H1 (cell line): Measurements from ENCODE around the gene TNP1. TPM values are rescaled to one million over a fixed set of nuclear protein-coding genes. Genes with fewer than 3 reads are reported as not detected.

Source experiments
- CTCF ChIA-PET: fragments of 300-600 bp; sonication (Branson Sonifier 250); formaldehyde crosslinking; loops from one replicate; lab custom pipeline; 2021; ENCODE audit not compliant: partially characterized antibody; lab: Charles Lee
- POLR2A ChIA-PET: fragments of 300-600 bp; sonication (Branson Sonifier 250); formaldehyde crosslinking; loops from one replicate; lab custom pipeline; 2021; ENCODE audit warnings: inconsistent platforms; ENCODE audit not compliant: partially characterized antibody; lab: Charles Lee
- DNase-seq, 2 experiments: peaks; one replicate each; pipeline versions ENCODE4 v3.0.0 to v3.0.0-alpha.2; 2010 to 2022; ENCODE audit warnings: low spot score in 2 of 2, low read depth in 1 of 2, mixed read lengths in 1 of 2
- FAIRE-seq: peaks from 2 replicates; lab custom pipeline; 2011; peaks lifted over from hg19 to GRCh38; lab: Jason Lieb, UNC
- H2AFZ ChIP-seq: 2 replicates; pipeline ENCODE4 v1.8.1; 2012; ENCODE audit warnings: low read length, inconsistent platforms
- H2AK5ac ChIP-seq: 2 replicates; pipeline ENCODE4 v1.6.1; 2013; ENCODE audit warnings: low read depth, low read length
- H2BK120ac ChIP-seq: replicated peaks from 2 replicates; pipeline ENCODE3; 2013; ENCODE audit warnings: low read depth, low read length, inconsistent platforms
- H2BK12ac ChIP-seq: 2 replicates; pipeline ENCODE4 v1.6.1; 2013; ENCODE audit warnings: low read depth, low read length
- H2BK15ac ChIP-seq: 2 replicates; pipeline ENCODE4 v1.6.1; 2013; ENCODE audit warnings: low read length
- H2BK20ac ChIP-seq: 2 replicates; pipeline ENCODE4 v1.6.1; 2013; ENCODE audit warnings: low read length
- H2BK5ac ChIP-seq: 2 replicates; pipeline ENCODE4 v1.6.1; 2013; ENCODE audit warnings: low read depth, low read length
- H3K14ac ChIP-seq: 2 replicates; pipeline ENCODE4 v1.6.1; 2013; ENCODE audit warnings: inconsistent platforms; ENCODE audit not compliant: insufficient read length
- H3K18ac ChIP-seq: 2 replicates; pipeline ENCODE4 v1.6.1; 2013; ENCODE audit warnings: low read length; ENCODE audit errors: extremely low read depth
- H3K23ac ChIP-seq: 2 replicates; pipeline ENCODE4 v1.6.1; 2013; ENCODE audit warnings: inconsistent platforms; ENCODE audit not compliant: insufficient read length
- H3K23me2 ChIP-seq: 2 replicates; pipeline ENCODE4 v1.6.1; 2013; ENCODE audit warnings: low read depth, low read length
- H3K27ac ChIP-seq: 2 replicates; pipeline ENCODE4 v1.6.1; 2011; ENCODE audit warnings: low read depth, low read length, inconsistent platforms
- H3K27me3 ChIP-seq, 4 experiments: replicated peaks in 1 of 4; 1 replicate in 1 of 4; 2 replicates in 3 of 4; pipeline versions ENCODE4 v1.6.1 to v1.8.1; 2011 to 2013; ENCODE audit warnings: low read length in 3 of 4, mild to moderate bottlenecking in 3 of 4, inconsistent platforms in 2 of 4, mixed read lengths in 2 of 4, moderate library complexity in 1 of 4; ENCODE audit not compliant: control insufficient read depth in 3 of 4, insufficient read depth in 3 of 4; ENCODE audit errors: extremely low read depth in 1 of 4
- H3K36me3 ChIP-seq, 4 experiments: 2 replicates each; pipeline versions ENCODE4 v1.6.1 to v1.8.1; 2011 to 2013; ENCODE audit warnings: mild to moderate bottlenecking in 4 of 4, low read length in 3 of 4, moderate library complexity in 2 of 4, control low read depth in 1 of 4, inconsistent platforms in 1 of 4; ENCODE audit not compliant: insufficient read depth in 4 of 4, control insufficient read depth in 2 of 4
- H3K4ac ChIP-seq: replicated peaks from 2 replicates; pipeline ENCODE3; 2013; ENCODE audit warnings: low read length, low read depth, mixed read lengths, inconsistent platforms; ENCODE audit not compliant: insufficient read length
- H3K4me1 ChIP-seq, 4 experiments: replicated peaks in 1 of 4; 1 replicate in 1 of 4; 2 replicates in 3 of 4; pipeline versions ENCODE4 v1.6.1 to v1.8.1; 2011 to 2013; ENCODE audit warnings: low read length in 3 of 4, inconsistent platforms in 2 of 4, mixed read lengths in 1 of 4; ENCODE audit not compliant: insufficient read depth in 4 of 4, control insufficient read depth in 3 of 4
- H3K4me2 ChIP-seq, 2 experiments: 2 replicates each; pipeline versions ENCODE4 v1.6.1 to v1.8.1; 2011 to 2013; ENCODE audit warnings: low read depth in 2 of 2, low read length in 2 of 2, control low read depth in 1 of 2, inconsistent platforms in 1 of 2, mild to moderate bottlenecking in 1 of 2; ENCODE audit not compliant: insufficient read depth in 1 of 2
- H3K4me3 ChIP-seq, 4 experiments: fragments of 200-600, 300-600 bp in 1 of 4; sonication (generic), shearing (Covaris generic), sonication (Bioruptor Twin) in 1 of 4; 2 replicates each; pipeline versions ENCODE4 v1.5.1 to v1.8.1; 2011 to 2016; ENCODE audit warnings: low read length in 4 of 4, low read depth in 3 of 4, control low read depth in 2 of 4, inconsistent platforms in 2 of 4, mild to moderate bottlenecking in 2 of 4, mixed read lengths in 1 of 4, moderate library complexity in 1 of 4; ENCODE audit not compliant: insufficient read depth in 2 of 4; ENCODE audit errors: extremely low read depth in 1 of 4
- H3K56ac ChIP-seq: replicated peaks from 2 replicates; pipeline ENCODE3; 2013; ENCODE audit warnings: low read depth, mild to moderate bottlenecking, mixed read lengths, low read length, inconsistent platforms; ENCODE audit not compliant: insufficient read length
- H3K79me1 ChIP-seq: 2 replicates; pipeline ENCODE4 v1.6.1; 2013; ENCODE audit warnings: low read depth, low read length, control low read depth
- H3K79me2 ChIP-seq, 2 experiments: 2 replicates each; pipeline versions ENCODE4 v1.6.1 to v1.8.1; 2012 to 2013; ENCODE audit warnings: low read length in 2 of 2, mild to moderate bottlenecking in 2 of 2, inconsistent platforms in 1 of 2; ENCODE audit not compliant: insufficient read depth in 2 of 2, control insufficient read depth in 1 of 2
- H3K9ac ChIP-seq, 4 experiments: replicated peaks in 1 of 4; 1 replicate in 1 of 4; 2 replicates in 3 of 4; pipeline versions ENCODE4 v1.6.1 to v1.8.1; 2011 to 2013; ENCODE audit warnings: low read depth in 3 of 4, low read length in 3 of 4, control low read depth in 2 of 4, mild to moderate bottlenecking in 2 of 4, moderate library complexity in 2 of 4, inconsistent platforms in 1 of 4; ENCODE audit errors: extremely low read depth in 1 of 4
- H3K9me3 ChIP-seq, 2 experiments: 2 replicates each; pipeline versions ENCODE4 v1.6.1 to v1.8.1; 2012 to 2013; ENCODE audit warnings: mild to moderate bottlenecking in 2 of 2, moderate library complexity in 2 of 2, control low read depth in 1 of 2, inconsistent platforms in 1 of 2, low read depth in 1 of 2, low read length in 1 of 2, mixed read lengths in 1 of 2; ENCODE audit not compliant: insufficient read depth in 2 of 2
- H4K20me1 ChIP-seq, 2 experiments: replicated peaks in 1 of 2; 2 replicates each; pipeline versions ENCODE3 to v1.8.1; 2011 to 2013; ENCODE audit warnings: inconsistent platforms in 2 of 2, low read length in 2 of 2, mild to moderate bottlenecking in 1 of 2; ENCODE audit not compliant: insufficient read depth in 2 of 2, control insufficient read depth in 1 of 2
- H4K5ac ChIP-seq: 2 replicates; pipeline ENCODE4 v1.6.1; 2013; ENCODE audit warnings: low read length, low read depth, mixed read lengths, inconsistent platforms; ENCODE audit not compliant: insufficient read length
- H4K8ac ChIP-seq: 2 replicates; pipeline ENCODE4 v1.8.0; 2013; ENCODE audit warnings: mild to moderate bottlenecking, moderate library complexity, low read length, inconsistent platforms; ENCODE audit not compliant: insufficient read depth; ENCODE audit errors: extremely low read depth
- H4K91ac ChIP-seq: replicated peaks from 2 replicates; pipeline ENCODE3; 2013; ENCODE audit warnings: low read length, mixed read lengths, inconsistent platforms; ENCODE audit not compliant: insufficient read length
- CEBPB ChIP-seq: IDR thresholded peaks from 2 replicates; pipeline ENCODE4 v1.6.1; 2012; ENCODE audit warnings: low read depth, low read length
- NRF1 ChIP-seq: IDR thresholded peaks from 2 replicates; pipeline ENCODE4 v1.6.1; 2011; ENCODE audit warnings: mild to moderate bottlenecking, low read depth, low read length, improper control_type of control experiment
- SAP30 ChIP-seq: fragments of 300-600 bp; sonication (generic); IDR thresholded peaks from 2 replicates; pipeline ENCODE4 v1.7.1; 2012; ENCODE audit warnings: low read length, moderate library complexity, mild to moderate bottlenecking, inconsistent platforms; ENCODE audit not compliant: insufficient read depth, insufficient replicate concordance
- SIX5 ChIP-seq: IDR thresholded peaks from 2 replicates; pipeline ENCODE4 v1.6.1; 2011; ENCODE audit warnings: mild to moderate bottlenecking, low read depth, low read length
- SP1 ChIP-seq: IDR thresholded peaks from 2 replicates; pipeline ENCODE4 v1.6.1; 2011; ENCODE audit warnings: low read depth, low read length
- WGBS, 2 experiments: shearing (Covaris generic) in 1 of 2; methylation state at CpG; one replicate each; pipeline versions ENCODE4 v1.1.6 to v1.1.7; 2013 to 2015; ENCODE audit warnings: low lambda C conversion rate in 2 of 2, mixed read lengths in 2 of 2, inconsistent platforms in 1 of 2, low coverage in 1 of 2, missing lambda C conversion rate in 1 of 2; ENCODE audit not compliant: insufficient replicate concordance in 2 of 2, insufficient coverage in 1 of 2, insufficient read length in 1 of 2; ENCODE audit errors: extremely low coverage in 1 of 2, missing lambda C conversion rate in 1 of 2; 5-methylcytosine and 5-hydroxymethylcytosine counted together
- polyA plus RNA-seq, 7 experiments: library from polyadenylated mRNA; depleted of rRNA in 3 of 7; stranded (reverse) in 5 of 7; unstranded in 2 of 7; fragments of >200 nt in 5 of 7; fragments of 200-250 nt in 2 of 7; gene quantifications; 1 replicate in 5 of 7; 2 replicates in 1 of 7; 4 replicates in 1 of 7; pipeline versions ENCODE4 v1.2.1 to v1.2.3, GENCODE V29; 2011 to 2013; ENCODE audit warnings: missing spikeins in 2 of 7, mixed read lengths in 2 of 7
- total RNA-seq: library from RNA; stranded (reverse); fragmentation: NEBNext Ultra II Directional; extraction: Animal tissue kit (Norgen Biotek cat#: 25700); gene quantifications from 2 replicates; pipeline ENCODE4 v1.2.1, GENCODE V29; 2021

Gene TNP1
- total and polyA plus RNA-seq, 2 of the 8 experiments (the other 6 are each of a cell fraction or from before 2014, with no cell fraction given): not detected

DNA sequence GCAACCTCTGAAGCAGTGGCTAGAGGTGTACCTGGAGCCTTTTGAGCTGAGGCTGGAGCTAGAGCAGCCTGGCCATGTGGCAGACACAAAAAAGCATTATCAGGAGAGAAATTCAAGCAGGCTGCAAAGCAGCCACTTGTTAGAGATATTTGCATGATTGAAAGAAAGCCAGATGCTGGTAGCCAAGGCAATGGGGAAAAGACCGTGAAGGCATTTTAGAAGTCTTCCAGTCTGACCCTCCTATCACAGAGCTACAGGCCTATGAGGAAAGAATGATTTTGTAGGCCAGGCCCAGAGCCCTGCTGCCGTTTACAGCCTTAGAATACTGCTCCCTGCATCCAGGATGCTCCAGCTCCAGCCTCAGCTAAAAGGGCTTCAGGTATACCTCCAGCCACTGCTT is 41.4 kb upstream of the TNP1 start:
- H3K18ac ChIP-seq: no peak overlapping the region
- H2BK5ac ChIP-seq: no peak overlapping the region
- H3K79me1 ChIP-seq: no peaks in the 10 kb centered on the region
- H4K8ac ChIP-seq: no peak overlapping the region
- H4K5ac ChIP-seq: no peak overlapping the region
- peaks cover 11% of the 10 kb centered on the region in 2 experiments; a peak in 3 of 4 replicates for H3K9me3 ChIP-seq
- TF ChIP-seq SAP30 (no peak), SP1 (no peak), SIX5 (no peak), NRF1 (no peak), CEBPB (no peak)
- H3K4me3 ChIP-seq: no peak overlapping the region
- H2BK120ac ChIP-seq: no peak overlapping the region
- 97% methylated on average over 2 of the region's 2 CpGs; no CpG with 5 or more reads in 1 of the 2 experiments for WGBS, 2 experiments
- no peak overlapping the region for H2BK15ac ChIP-seq
- no peak overlapping the region for H2BK20ac ChIP-seq
- no peak overlapping the region for H2AFZ ChIP-seq
- H3K4me2 ChIP-seq: no peak overlapping the region
- CTCF ChIA-PET: interaction anchor here (0.6 to 1.9 kb wide), 6 partner anchors 9 to 146 kb away, joined by 3 to 6 read pairs (median 4); no protein-coding TSS in a partner anchor
- H4K91ac ChIP-seq: no peak overlapping the region
- H2BK12ac ChIP-seq: no peak overlapping the region
- DNase-seq: no peak
- POLR2A ChIA-PET: interaction anchor here (1.0 kb wide), 1 partner anchor 12 kb away, joined by 3 read pairs; no protein-coding TSS in a partner anchor
- H3K4ac ChIP-seq: no peak overlapping the region
- FAIRE-seq: no peak
- H3K14ac ChIP-seq: no peak overlapping the region
- no peak overlapping the region for H2AK5ac ChIP-seq
- H3K27ac ChIP-seq: no peak overlapping the region
- no peaks in the 10 kb centered on the region for H3K4me1 ChIP-seq
- no peaks in the 10 kb centered on the region for H3K23me2 ChIP-seq
- no peaks in the 10 kb centered on the region; a peak in 1 of 8 replicates for H3K36me3 ChIP-seq
- H3K27me3 ChIP-seq: no peaks in the 10 kb centered on the region
- H3K23ac ChIP-seq: no peak overlapping the region
- no peak overlapping the region for H3K9ac ChIP-seq
- no peaks in the 10 kb centered on the region for H3K79me2 ChIP-seq
- no peaks in the 10 kb centered on the region for H4K20me1 ChIP-seq
- H3K56ac ChIP-seq: no peak overlapping the region
